Measurements from ENCODE around the gene WNT4.

WNT4 gene

GRCh38 chr1:22074803-22075202 is 68.1 kb downstream of the WNT4 start:
- no peak for DNase-seq (ENCODE audit: low spot score)

GRCh38 chr1:22071511-22071910 is 71.4 kb downstream of the WNT4 start:
- DNase-seq (ENCODE audit: low spot score): no peak

Measured in hepatic stellate cell (primary cell).